HCT116 (cell line): Measurements from ENCODE around the gene PCID2.

ENCODE experiments used
- CTCF ChIP-seq, 3 experiments: fragments of 200-600 bp in 1 of 3; sonication (generic) in 1 of 3; IDR thresholded peaks in 2 of 3; conservative IDR thresholded peaks in 1 of 3; 2 replicates each; pipeline ENCODE4 v1.5.1; 2012 to 2017; ENCODE audit warnings: low read depth in 2 of 3, low read length in 2 of 3, antibody characterized with exemption in 1 of 3, borderline replicate concordance in 1 of 3, control low read depth in 1 of 3, mild to moderate bottlenecking in 1 of 3, mixed read lengths in 1 of 3, mixed run types in 1 of 3, moderate library complexity in 1 of 3; ENCODE audit not compliant: insufficient read depth in 1 of 3
- EZH2 ChIP-seq: fragments of 200-600 bp; sonication (generic); IDR thresholded peaks from 2 replicates; pipeline ENCODE4 v1.6.1; 2017; ENCODE audit warnings: antibody characterized with exemption, mixed run types
- POLR2A ChIP-seq: IDR thresholded peaks from 2 replicates; pipeline ENCODE4 v1.7.0; 2011; ENCODE audit warnings: borderline replicate concordance; ENCODE audit not compliant: insufficient read depth, insufficient read length; ENCODE audit errors: extremely low read depth
- POLR2AphosphoS5 ChIP-seq: IDR thresholded peaks from 2 replicates; pipeline ENCODE4 v1.6.1; 2011; ENCODE audit warnings: mild to moderate bottlenecking, low read depth, low read length, moderate library complexity
- REST ChIP-seq: IDR thresholded peaks from 2 replicates; pipeline ENCODE4 v1.6.1; 2012; ENCODE audit warnings: low read depth
- SRF ChIP-seq: IDR thresholded peaks from 2 replicates; pipeline ENCODE4 v1.6.1; 2012; ENCODE audit warnings: low read depth
- ZNF274 ChIP-seq: fragments of 200-500 bp; sonication (Bioruptor generic); IDR thresholded peaks from 2 replicates; pipeline ENCODE4 v1.6.1; 2014; ENCODE audit warnings: mild to moderate bottlenecking, low read depth, low read length, inconsistent platforms

GRCh38 chr13:113201815-113202214 is 6.7 kb downstream of the PCID2 start:
- TF ChIP-seq CTCF (IDR thresholded peaks at IDR 0.05 in 2 of 3, conservative IDR thresholded peaks at IDR 0.05 in 1 of 3; ENCODE audit: borderline replicate concordance in 1 of 3, insufficient read depth in 1 of 3, low read depth in 2 of 3, low read length in 2 of 3) = no peak
- TF ChIP-seq SRF = no peak
- no peak for TF ChIP-seq POLR2AphosphoS5
- no peak for TF ChIP-seq POLR2A
- no peak for TF ChIP-seq ZNF274
- no peak for TF ChIP-seq REST
- TF ChIP-seq EZH2 = no peak
